DMS114 treated with DMSO at 0.1 percent for 48 hours (cell line): Measurements from ENCODE around the gene RBM20.

Experiments used
- DNase-seq: peaks from one replicate; lab custom pipeline; 2025; ENCODE audit not compliant: unreplicated experiment; lab: John Stamatoyannopoulos, UW

The RBM20 gene

DNA sequence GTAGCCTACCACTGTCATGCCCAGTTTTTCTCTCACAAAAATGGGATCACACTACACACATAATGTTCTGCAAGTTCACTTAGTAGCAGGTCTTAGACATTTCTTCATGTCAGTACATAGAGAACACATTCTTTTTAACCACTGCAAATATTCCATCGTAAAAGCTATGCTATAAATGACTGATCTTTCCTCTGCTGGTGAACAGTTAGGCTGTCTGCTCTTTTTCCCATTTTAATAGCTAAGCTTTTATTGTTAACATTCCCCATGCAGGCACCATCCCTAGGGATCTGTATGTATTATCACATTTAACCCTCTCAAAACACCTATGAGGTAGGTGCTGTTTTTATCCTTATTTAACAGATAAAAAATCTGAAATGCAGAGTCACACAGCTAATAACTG is 181.4 kb downstream of the RBM20 start:
- no peak for DNase-seq

DNA sequence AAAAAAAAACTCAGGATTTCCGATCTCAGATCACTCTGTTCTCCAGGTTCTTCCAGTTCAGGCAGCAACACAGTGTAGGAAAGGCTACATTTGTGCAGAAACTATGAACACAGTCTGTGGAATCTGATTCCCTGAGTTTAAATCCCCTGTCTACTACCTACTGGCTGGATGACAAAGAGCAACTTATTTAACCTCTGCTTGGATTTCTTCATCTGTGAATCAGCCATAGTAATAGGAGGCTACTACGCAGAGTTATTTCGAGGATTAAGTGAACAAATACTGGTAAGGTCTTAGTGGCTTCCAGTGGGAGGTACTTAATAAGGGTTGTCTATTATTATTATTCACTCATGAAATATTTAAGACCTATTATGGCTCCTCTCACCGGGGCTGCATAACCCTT is 183.3 kb downstream of the RBM20 start:
- no peak for DNase-seq

DNA sequence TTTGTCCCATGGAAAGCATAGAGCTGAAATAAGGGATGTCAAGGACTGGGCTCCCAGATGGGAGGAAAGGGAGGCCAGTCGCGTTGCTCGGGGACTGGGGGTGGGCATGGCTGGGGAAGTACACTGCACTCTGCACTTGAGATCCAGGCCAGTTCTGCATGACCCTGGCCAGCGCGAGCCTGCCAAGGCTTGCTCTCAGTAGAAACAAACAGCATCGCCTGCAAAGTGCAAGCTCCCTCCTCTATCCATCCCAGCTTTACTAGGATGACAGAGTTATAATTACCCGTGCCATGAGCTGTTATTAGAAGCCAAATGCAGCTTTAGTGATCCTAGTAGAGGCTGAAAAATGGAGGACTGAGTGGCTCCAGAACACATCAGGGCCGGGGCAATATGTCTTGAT is 183.7 kb downstream of the RBM20 start:
- DNase-seq = no peak

DNA sequence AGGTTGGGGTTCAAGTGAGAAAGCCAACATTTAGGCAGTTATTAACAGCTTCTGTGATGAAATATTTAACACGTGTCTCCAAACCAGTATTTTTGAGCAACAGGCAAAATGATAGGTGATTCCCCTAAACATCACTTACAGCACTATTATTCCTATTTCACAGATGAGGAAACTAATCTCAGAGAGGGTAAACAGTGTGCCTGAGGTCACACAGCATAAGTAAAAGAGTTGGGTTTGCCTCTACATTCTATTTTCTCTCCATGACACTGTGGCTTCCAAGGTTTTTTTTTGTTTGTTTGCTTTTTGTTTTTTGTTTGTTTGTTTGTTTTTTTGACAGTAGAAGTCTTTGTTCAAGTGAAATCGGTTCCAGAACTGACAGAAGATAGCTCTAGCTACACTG is 184.4 kb downstream of the RBM20 start:
- no peak for DNase-seq

DNA sequence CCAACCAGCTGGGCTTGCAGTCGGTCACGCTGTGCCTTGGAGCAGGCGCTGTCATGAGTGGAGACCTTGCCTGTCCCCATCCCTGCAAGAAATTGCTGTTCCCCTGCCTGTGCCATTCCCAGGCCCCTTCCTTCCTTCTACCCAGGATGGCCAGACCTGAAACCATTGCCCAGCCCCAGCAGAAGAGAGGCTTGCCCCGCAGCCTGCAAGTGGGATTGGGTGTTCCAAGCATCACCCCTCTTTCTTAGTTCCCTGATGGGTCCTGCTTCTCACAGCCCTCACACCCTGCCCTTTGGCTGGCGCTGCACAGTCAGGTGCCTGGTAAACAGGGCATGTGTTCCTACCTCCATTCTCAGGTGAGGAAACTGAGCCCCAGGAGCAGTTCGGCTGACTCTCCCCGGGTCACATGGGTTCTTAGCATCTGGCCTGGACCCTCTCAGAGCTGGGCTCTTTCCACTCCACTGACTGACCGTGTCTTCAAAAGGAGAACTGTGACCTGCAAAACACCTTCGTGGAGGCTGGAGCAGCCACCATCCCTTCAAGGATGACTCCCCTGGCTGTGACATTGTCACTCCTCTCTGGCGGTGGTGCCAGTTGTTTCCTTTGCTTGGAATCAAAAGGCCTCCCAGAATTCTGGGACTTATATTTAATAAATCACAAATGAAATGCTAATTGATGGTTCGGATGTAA is 185.7 kb downstream of the RBM20 start:
- DNase-seq = no peak

DNA sequence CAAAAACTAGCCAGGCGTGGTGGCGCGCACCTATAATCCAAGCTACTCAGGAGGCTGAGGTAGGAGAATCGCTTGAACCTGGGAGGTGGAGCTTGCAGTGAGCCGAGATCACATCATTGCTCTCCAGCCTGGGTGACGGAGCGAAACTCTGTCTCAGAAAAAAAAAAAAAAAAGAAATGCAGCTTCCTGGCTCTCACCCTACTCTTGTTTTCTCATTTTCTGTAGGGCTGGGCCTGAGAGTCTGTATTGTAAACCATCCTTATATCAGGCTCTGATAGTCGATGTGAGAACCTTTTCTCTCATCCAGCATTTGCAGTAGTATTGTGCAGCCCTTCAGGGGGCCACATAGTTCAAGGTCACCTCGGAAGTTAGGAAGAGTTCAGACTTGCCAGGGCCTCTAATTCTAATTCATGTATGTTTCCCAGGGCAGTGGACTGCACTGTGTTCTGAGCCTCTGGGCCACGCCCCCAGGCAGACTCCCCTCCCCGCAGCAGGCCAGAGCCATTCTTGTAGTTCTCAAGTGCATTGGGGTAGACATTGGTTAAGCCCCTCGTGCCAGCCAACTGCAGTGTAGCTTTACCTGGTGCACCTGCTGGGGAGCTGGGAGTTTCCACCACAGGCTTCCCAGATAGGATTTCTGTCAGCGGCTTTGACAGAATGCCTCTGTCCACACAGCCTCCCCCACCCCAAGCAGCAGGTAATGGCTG is 189.3 kb downstream of the RBM20 start:
- DNase-seq = no peak

DNA sequence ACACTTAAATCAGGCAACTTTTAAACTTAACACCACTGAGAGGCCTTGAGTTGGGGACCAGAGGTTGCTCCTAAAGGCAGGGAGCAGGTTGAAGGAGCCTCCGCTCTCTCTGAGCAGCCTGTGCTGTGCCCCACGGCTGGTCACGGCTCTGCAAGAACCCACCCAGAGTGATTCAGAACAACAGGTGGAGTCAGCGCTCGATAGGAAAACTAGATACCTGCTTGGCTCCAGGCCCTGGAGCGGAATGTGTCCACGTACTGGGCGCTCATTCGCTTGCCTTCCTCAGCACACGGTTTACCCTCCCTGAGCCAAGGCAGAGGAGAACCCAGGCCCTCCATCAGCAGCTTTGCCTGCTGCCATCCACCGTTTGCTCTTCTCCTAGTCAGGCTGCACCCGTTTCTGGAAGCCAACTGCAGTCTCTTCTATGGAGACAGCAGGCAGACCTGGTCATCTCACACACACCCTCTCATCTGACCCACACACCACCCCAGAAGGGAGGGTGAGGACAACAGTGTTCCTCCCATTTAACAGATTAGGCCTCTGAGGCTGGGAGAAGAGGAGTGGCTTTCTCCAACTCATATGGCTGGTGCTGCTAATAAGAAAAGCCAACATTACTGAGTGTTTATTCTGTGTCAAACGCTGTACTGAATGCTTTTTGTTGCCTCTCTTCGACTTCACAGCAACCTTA is 189.9 kb downstream of the RBM20 start:
- no peak for DNase-seq

DNA sequence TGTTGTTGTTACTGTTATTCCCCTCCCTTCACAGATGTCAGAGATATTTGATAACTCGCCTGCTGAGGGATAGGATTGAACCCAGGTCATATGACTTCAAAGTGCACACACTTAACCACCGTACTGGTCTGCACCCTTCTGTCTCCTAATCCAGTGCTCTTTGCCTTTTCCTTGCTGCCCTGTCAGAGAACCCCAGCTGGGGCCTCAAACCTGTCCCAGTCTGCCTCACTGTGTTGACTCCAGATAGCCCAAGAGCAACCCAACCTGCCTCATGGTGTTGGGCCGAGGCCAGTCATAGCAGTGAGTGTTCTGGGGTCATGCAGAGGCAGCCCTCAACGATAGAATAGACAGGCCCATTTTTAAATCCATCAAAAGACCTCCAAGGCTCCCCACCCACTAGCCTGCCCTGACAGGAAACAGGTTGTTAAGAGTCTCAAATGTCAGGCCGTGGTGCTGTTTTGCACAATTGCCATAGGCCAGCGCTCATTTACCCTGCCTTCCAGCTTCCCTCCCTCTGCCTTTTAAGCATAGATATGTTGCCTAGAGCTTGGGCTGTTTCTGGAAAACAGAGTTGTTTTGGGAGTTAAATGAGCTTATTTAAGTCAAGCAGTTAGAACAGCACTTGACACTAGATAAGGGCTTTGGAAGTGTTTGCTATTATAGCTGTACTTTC is 190.6 kb downstream of the RBM20 start:
- no peak for DNase-seq

DNA sequence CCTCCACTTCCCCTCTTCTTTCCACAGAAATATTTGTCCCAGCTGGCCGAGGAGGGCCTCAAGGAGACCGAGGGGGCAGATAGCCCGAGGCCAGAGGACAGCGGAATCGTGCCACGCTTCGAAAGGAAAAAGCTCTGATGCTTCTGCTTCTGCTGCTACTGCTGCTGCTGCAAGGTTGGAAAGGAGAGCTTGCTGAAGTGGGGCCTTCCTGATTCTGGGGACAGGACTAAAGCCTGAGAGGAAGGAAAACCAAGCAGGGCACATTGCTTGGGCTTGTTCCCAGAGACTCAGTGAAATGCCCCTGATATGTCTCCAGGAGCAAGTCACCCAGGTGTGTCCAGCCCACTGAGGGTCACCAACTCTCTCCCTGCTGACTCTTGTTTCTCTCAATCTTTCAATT is 191.7 kb downstream of the RBM20 start:
- DNase-seq = no peak

DNA sequence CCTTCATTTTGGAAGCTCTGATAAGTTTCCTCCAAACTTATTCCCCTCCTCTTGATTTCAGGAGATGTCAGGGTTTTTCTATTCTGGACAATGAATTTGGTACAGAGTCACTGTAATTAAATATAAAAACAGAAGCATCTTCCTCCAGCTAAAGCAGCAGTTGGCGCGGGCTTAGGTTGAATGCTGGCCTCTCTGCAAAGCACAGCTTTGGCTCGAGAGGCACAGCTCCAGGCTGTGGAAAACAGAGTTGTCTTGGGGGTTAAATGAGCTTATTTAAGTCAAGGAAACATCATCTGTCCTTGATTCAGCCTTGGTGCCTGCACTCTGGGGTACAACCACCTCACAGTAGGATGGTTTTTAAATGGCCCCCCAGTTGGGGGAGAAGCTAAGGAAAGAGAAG is 192.6 kb downstream of the RBM20 start:
- no peak for DNase-seq

DNA sequence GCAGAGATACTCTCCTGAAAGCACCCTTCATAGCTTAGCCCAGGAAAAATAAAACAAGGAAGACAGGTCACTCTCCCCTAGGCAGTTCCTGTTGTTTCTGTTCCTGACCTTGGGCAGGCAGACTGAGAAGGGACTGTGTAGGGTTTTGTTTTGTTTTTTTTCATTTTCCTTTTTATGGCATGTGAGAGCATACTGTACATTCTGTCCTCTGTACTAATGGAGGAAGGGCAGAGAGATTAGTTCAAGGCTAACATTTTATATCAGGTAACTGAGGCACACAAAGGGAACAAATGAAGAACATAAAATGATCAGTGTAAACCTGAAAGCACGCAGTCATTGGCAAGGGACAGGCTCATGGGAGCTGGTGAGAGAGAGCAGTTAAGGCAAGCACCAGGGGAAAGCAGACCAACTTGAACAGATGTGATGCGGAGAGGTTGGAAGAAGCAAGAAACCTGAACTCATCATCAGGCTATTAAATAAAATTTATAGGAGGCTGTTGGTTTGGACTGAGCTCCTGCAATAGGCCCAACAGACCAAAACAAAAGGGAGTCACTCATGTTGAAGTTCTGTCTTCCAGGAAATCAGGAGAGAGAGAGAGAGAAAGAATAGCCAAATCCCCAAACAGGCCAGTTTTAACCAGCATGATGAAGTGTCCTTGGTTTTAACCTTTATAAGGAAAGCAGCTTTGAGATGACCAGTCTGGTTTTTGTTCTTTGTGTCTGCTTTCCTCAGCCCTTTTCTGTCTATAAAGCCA is 193.5 kb downstream of the RBM20 start:
- no peak for DNase-seq

DNA sequence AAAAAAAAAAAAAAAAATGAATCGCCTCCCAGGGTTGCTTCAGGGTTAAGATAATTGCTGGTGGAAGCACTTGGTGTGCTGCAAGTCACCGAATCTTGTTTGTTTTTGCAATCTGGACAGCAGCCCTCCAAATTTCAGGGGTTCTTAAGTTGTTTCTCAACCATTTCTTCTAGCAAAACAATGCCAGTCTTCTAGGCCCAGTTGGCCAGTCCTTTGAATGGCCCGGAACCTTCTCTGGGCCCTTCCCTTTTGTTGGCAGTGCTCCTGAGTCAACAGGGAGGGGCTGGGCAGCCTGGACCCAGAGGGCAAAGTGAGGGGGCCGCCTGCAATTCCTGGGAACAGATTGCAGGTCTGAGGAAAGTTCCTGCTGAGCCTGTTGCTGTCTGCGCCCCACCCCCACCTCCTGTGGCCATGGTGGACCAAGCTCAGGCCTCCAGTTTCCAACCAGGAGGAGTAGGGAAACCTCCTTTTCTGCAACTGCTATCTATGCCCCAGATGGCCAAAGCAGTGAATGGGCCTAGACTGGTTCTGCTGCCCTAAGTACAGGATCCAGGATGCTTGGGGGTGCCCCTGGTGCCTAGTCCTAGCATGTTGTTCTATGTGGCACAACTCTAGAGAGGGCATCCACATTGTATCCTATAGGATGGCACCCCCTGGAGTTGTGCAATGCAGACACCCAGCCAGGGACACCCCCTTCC is 196.2 kb downstream of the RBM20 start:
- no peak for DNase-seq

DNA sequence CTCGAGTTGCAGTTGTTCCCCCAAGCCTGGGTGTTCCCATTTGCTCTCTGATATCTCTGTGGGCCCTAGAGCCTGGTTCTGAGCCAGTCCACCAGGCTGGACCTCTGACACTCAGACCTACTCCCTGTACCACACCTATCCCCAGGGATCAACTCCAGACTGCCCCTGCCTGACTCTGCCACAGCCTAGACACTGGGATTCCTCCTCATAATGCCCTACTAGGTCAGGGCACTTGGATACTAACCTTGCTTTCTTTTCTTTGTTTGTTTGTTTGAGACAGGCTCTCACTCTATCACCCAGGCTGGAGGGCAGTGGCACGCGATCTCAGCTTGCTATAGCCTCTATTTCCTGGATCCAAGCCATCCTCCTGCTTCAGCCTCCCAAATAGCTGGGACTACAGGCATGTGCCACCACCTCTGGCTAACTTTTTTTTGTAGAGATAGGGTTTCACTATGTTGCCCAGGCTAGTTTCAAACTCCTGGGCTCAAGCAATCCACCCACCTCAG is 196.8 kb downstream of the RBM20 start:
- DNase-seq = no peak

DNA sequence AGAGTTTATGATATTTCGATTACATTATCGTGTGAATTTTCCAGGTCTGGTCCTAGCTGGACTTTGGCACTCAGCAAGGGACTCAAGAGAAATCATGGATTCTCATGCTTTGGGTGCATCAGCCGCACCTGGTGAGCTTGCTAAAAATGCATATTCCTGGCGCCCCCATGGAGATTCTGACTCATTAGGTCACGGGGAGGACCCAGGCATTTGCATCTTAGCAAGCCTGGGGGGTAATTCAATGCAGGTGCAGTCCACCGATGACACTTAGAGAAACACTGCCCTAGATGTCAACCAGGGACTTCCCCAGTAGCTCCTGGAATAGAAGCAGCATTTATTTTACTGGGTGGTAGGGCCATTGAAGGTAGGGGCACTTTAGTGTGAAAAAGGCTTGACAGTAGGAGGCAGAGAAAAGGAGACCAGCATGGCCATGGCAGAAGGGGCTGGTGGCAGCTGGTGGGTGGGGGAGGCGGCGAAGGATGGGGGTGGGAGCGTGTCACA is 197.7 kb downstream of the RBM20 start:
- no peak for DNase-seq

DNA sequence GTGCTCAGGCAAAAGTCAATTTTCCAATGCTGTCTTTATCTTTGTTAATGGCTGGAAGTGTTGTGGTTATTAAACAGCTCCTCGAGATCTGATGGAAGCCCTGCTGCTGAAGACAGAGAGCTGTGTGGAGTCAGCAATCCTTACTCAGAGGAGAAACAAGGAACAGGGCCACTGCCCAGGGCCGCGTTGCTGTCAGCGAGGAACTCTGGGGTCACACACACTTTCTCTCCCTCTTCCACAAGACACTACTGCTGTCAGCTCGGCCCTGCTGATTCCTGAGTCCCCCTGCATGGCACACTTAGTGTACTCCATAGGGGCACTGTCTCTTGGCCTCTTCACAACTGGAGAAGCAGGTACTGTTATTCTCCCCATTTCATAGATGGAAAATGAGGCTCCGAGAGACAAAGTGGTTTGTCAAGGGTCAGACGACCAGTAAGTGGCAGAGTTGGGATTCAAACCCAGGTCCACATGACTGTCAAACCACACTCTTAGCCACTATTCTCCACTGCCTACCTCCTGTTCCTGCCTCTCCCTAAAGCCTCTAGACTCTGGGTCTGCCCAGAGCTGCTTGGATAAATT is 198.3 kb downstream of the RBM20 start:
- DNase-seq = no peak

DNA sequence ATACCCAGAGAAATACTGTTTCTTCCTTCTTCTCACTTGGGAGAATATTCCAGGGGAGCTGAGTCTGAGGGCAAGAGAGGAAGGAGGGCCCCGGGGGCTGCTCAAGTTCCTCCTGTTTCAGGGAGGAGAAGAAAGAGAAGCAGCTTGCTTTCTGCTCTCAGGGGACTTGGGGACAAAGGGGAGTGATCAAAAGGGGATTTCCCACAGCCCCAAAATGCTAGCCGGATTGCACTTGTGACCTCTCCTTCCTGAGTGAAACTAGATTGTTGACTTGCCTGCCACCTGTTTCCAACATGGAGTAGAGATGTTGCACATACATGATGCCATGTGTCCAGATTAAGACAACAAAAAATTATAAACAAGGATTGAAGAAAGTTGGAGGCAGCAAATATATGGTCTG is 198.9 kb downstream of the RBM20 start:
- DNase-seq = no peak

DNA sequence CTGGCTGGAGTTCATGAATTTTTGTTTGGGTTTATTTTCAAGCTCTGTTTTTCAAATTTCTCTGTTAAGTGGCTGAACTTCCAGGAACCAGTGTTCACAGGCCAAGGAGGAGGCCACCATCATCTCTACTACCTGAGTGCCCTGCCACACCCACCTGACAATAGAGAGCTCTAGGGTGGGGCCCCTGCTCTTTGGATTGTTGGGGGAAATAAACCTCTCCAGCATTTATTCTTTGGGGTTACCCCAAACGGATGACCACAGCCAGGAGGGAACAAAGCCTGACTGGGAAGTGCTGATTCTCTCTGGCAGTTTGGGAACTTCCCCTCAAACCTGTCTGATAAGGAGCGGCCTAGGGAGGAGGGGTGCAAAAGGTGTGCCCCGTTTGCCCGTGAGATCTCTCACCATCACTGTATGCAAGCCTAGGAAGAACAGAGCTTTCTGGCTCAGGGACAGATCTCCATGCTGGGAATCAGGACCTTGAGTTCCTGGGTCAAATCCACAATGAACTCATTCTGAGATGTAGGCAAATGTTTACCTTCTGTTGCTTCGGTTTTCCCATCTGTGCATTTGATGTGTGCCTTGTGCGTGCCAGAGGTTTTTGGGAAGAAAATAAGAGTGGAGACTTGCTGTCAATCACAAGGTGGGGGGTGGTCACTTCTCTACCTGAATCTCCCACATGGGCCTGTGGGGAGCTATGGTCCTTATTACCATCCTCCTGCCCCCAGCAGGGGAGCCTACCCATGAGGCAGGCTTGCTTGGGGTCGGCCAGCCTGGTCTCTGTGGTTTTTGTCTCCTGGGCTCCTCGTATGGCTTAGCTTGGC is 199.9 kb downstream of the RBM20 start:
- no peak for DNase-seq

DNA sequence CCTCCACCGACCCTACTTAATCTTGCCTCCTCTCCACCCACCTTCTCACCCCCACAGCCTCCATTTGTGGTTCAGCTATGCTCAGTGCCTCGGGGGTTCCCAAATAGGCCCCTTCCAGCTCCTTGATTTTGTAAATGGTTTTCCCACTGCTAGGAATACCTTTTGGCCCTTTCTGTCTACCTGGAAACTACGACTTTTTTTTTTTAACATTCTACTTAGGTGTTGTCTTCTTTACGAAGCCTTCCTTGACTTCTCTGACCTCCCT is 200.4 kb downstream of the RBM20 start:
- DNase-seq = no peak

DNA sequence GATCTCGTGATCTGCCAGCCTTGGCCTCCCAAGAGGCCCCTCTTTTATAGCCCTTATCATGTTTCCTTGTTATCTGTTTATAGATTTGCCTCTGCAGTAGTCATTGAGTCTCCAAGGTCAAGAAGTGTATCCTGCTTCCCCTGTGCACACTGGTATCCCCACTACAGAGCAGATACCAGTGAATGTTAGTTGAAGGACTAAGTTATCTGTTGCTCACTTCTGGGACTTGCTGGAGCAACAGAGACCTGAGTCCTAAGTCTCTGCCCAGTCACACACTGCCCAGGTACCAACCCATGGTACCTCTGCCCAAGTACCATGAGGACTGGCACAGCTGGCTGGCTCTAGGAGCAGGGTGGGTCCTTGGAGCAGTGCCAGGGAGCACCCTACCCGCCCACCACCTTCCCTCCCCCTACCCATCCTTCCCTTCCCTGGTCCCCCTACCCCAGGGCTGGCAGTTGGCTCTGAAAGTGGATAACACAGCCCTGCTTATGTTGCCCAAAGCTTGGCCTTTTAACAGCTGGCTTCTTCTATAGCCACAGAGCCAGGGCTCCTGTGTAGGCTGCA is 201.1 kb downstream of the RBM20 start:
- DNase-seq = no peak
